Fibroblast of pulmonary artery (primary cell): ENCODE results near the gene NSMCE3.

Experiments used
- DNase-seq: peaks from one replicate; pipeline ENCODE4 v3.0.0-alpha.2; 2010; ENCODE audit warnings: low read depth
- H3K4me3 ChIP-seq: replicated peaks from 2 replicates; pipeline ENCODE4 v1.5.1; 2011; ENCODE audit warnings: low read depth, mild to moderate bottlenecking, control low read depth, low read length, moderate library complexity
- CTCF ChIP-seq: IDR thresholded peaks from 2 replicates; pipeline ENCODE4 v1.5.1; 2011; ENCODE audit warnings: mild to moderate bottlenecking, control low read depth, low read length, inconsistent platforms; ENCODE audit errors: missing control alignments

NSMCE3 gene

GRCh38 chr15:29270976-29271375 lies 1.4 kb upstream of the NSMCE3 start:
- no peak overlapping the region for H3K4me3 ChIP-seq
- no peak for DNase-seq

GRCh38 chr15:29270169-29270955 lies 740 bp upstream of the NSMCE3 start:
- peak overlapping the region; percentile 84 for H3K4me3 ChIP-seq
- DNase-seq = peak; percentile 54
- TF ChIP-seq CTCF = no peak

More at GRCh38 chr15:29270976-29271375, 1.4 kb upstream of the NSMCE3 start:
- TF ChIP-seq CTCF = no peak

- peak; percentile 34 for DNase-seq
- H3K4me3 ChIP-seq = peak overlapping the region; percentile 84
- TF ChIP-seq CTCF = no peak
Measured at GRCh38 chr15:29268706-29269484, 727 bp downstream of the NSMCE3 start.

- peak; percentile 15 for DNase-seq
- H3K4me3 ChIP-seq = no peak overlapping the region
- no peak for TF ChIP-seq CTCF
Measured at GRCh38 chr15:29266052-29266582, 3.5 kb downstream of the NSMCE3 start.

GRCh38 chr15:29263289-29263688 lies 6.3 kb downstream of the NSMCE3 start:
- TF ChIP-seq CTCF = no peak
- no peak overlapping the region for H3K4me3 ChIP-seq
- no peak for DNase-seq

- DNase-seq = no peak
- no peak for TF ChIP-seq CTCF
- H3K4me3 ChIP-seq = no peak overlapping the region
Measured at GRCh38 chr15:29262738-29263137, 6.9 kb downstream of the NSMCE3 start.
